BE2C (cell line): ENCODE results near the gene TUFM. TPM values are rescaled to one million over a fixed set of nuclear protein-coding genes. Genes with fewer than 3 reads are reported as not detected.
A peak's percentile ranks its signal among the peaks of the same experiment; 100 is the strongest.
"Not testable (repeated sequence)": the region's sequence is repeated elsewhere in the genome, so short reads cannot be mapped to it uniquely, and the experiment has no call there.

ENCODE experiments used
- DNase-seq: peaks from one replicate; pipeline ENCODE4 v3.0.0-alpha.2; 2020
- H3K27me3 ChIP-seq: fragments of 250-450 bp; sonication (Bioruptor Pico); 2 replicates; pipeline ENCODE4 v1.5.1; 2020; ENCODE audit warnings: mild to moderate bottlenecking
- H3K36me3 ChIP-seq: fragments of 250-450 bp; sonication (Bioruptor Pico); 2 replicates; pipeline ENCODE4 v1.5.1; 2020; ENCODE audit warnings: mild to moderate bottlenecking
- H3K4me1 ChIP-seq: fragments of 250-450 bp; sonication (Bioruptor Pico); 2 replicates; pipeline ENCODE4 v1.5.1; 2020
- H3K4me3 ChIP-seq: 2 replicates; pipeline ENCODE4 v1.5.1; 2011; ENCODE audit warnings: low read depth, low read length
- H3K9me3 ChIP-seq: fragments of 250-450 bp; sonication (Bioruptor Pico); 2 replicates; pipeline ENCODE4 v1.5.1; 2020
- CTCF ChIP-seq: IDR thresholded peaks from 2 replicates; pipeline ENCODE4 v1.5.1; 2012; ENCODE audit warnings: mild to moderate bottlenecking, low read depth, low read length
- polyA plus RNA-seq: library from polyadenylated mRNA; unstranded; fragments of >200 nt; gene quantifications from one replicate; pipeline ENCODE4 v1.2.1, GENCODE V29; 2012; ENCODE audit warnings: low read depth, missing spikeins; ENCODE audit not compliant: insufficient read length, insufficient read depth

The TUFM gene
- polyA plus RNA-seq, result 830 TPM

- no peaks in the 10 kb centered on the region for H3K9me3 ChIP-seq
- H3K36me3 ChIP-seq, result peaks cover 34% of the 10 kb centered on the region
- peak within 1 kb of the TSS; percentile 100 for H3K4me3 ChIP-seq
- no peaks in the 10 kb centered on the region for H3K27me3 ChIP-seq
- peak; percentile 98 for DNase-seq
- no peaks in the 10 kb centered on the region for H3K4me1 ChIP-seq
- peak; percentile 58 for TF ChIP-seq CTCF
Observed at GRCh38 chr16:28846080-28846932, at the start of gene TUFM. TUFM (minus strand) TSS chr16:28846348; CDS start chr16:28846269, 79 bp downstream.

GRCh38 chr16:28895609-28896008, 49.5 kb upstream of the TUFM start:
- TF ChIP-seq CTCF, result no peak
- Histone ChIP-seq H3K4me1 (no peaks in the 10 kb centered on the region), H3K9me3 (no peaks in the 10 kb centered on the region), H3K4me3 (no peak overlapping the region), H3K27me3 (no peaks in the 10 kb centered on the region), H3K36me3 (no peaks in the 10 kb centered on the region; the same call in 1 of the 2 replicates)
- no peak for DNase-seq

GRCh38 chr16:28893291-28893690, 47.1 kb upstream of the TUFM start:
- no peaks in the 10 kb centered on the region for H3K27me3 ChIP-seq
- H3K4me3 ChIP-seq, result no peak overlapping the region
- no peaks in the 10 kb centered on the region for H3K4me1 ChIP-seq
- no peaks in the 10 kb centered on the region for H3K9me3 ChIP-seq
- H3K36me3 ChIP-seq, result no peaks in the 10 kb centered on the region
- no peak for DNase-seq
- TF ChIP-seq CTCF, result no peak

GRCh38 chr16:28891964-28892890, 46.1 kb upstream of the TUFM start:
- TF ChIP-seq CTCF, result no peak
- Histone ChIP-seq H3K9me3 (no peaks in the 10 kb centered on the region), H3K36me3 (no peaks in the 10 kb centered on the region)

GRCh38 chr16:28890355-28890754, 44.2 kb upstream of the TUFM start:
- not testable (repeated sequence) for H3K4me1 ChIP-seq, H3K27me3 ChIP-seq, H3K36me3 ChIP-seq, H3K4me3 ChIP-seq, H3K9me3 ChIP-seq, DNase-seq

More at GRCh38 chr16:28891964-28892890, 46.1 kb upstream of the TUFM start:
- no peak for DNase-seq
- Histone ChIP-seq H3K27me3 (no peaks in the 10 kb centered on the region), H3K4me1 (no peaks in the 10 kb centered on the region), H3K4me3 (no peak overlapping the region)

GRCh38 chr16:28886945-28887344, 40.8 kb upstream of the TUFM start:
- TF ChIP-seq CTCF, result no peak
- no peaks in the 10 kb centered on the region for H3K36me3 ChIP-seq

More at GRCh38 chr16:28886945-28887344, 40.8 kb upstream of the TUFM start:
- Histone ChIP-seq H3K9me3 (no peaks in the 10 kb centered on the region), H3K4me1 (no peaks in the 10 kb centered on the region), H3K4me3 (no peak overlapping the region), H3K27me3 (no peaks in the 10 kb centered on the region)
- no peak for DNase-seq
